ENCODE measurements around the gene GOLGB1. TPM values are rescaled to one million over a fixed set of nuclear protein-coding genes. Genes with fewer than 3 reads are reported as not detected.

The GOLGB1 gene
- total RNA-seq, 1 experiment from 2014 or later: 31.4 TPM

GRCh38 chr3:121696186-121696585, 53.4 kb downstream of the GOLGB1 start:
- Histone ChIP-seq H2BK15ac (ENCODE audit: low read depth, low read length) (no peak overlapping the region), H3K14ac (ENCODE audit: insufficient read depth, low read length) (no peak overlapping the region), H4K91ac (ENCODE audit: insufficient read length, low read depth, low read length) (no peak overlapping the region), H2BK5ac (ENCODE audit: insufficient read length, low read length) (no peak overlapping the region), H3K23me2 (ENCODE audit: insufficient read length, low read depth, low read length, poor library complexity, severe bottlenecking) (no peaks in the 10 kb centered on the region), H2AK5ac (ENCODE audit: insufficient read length, low read length) (no peak overlapping the region), H3K56ac (ENCODE audit: insufficient read length, low read depth, low read length) (no peak overlapping the region), H3K27me3 (ENCODE audit: insufficient read depth, low read length) (no peaks in the 10 kb centered on the region), H3K18ac (ENCODE audit: insufficient read length, low read depth, low read length) (no peak overlapping the region), H2AFZ (ENCODE audit: low read length) (no peak overlapping the region), H3K23ac (ENCODE audit: insufficient read length, low read depth, low read length) (no peak overlapping the region), H3K9me3 (ENCODE audit: control insufficient read depth, low read depth, low read length) (no peaks in the 10 kb centered on the region), H3T11ph (ENCODE audit: low read length) (no peak overlapping the region), H3K4ac (ENCODE audit: low read depth, low read length) (no peak overlapping the region), H2BK12ac (ENCODE audit: insufficient read length, low read depth, low read length) (no peak overlapping the region), H3K27ac (ENCODE audit: insufficient read length, low read depth, low read length) (no peak overlapping the region), H2BK20ac (ENCODE audit: low read depth, low read length, poor library complexity, severe bottlenecking) (no peak overlapping the region), H4K20me1 (ENCODE audit: control insufficient read depth, insufficient read depth, insufficient read length) (no peaks in the 10 kb centered on the region), H3K4me1 (ENCODE audit: insufficient read depth, low read length) (no peaks in the 10 kb centered on the region), H3K79me2 (ENCODE audit: insufficient read depth, low read length) (no peaks in the 10 kb centered on the region), H2BK120ac (ENCODE audit: low read depth, low read length, poor library complexity, severe bottlenecking) (no peak overlapping the region), H3K9ac (ENCODE audit: extremely low read depth, insufficient read length, low read length) (no peak overlapping the region), H3K4me2 (ENCODE audit: insufficient read depth, insufficient read length, low read length) (no peak overlapping the region), H4K5ac (ENCODE audit: insufficient read length, low read depth, low read length) (no peak overlapping the region), H4K8ac (replicated peaks; ENCODE audit: insufficient read length, low read depth, low read length) (no peak overlapping the region), H3K79me1 (ENCODE audit: insufficient read depth, low read depth, low read length, poor library complexity, severe bottlenecking) (no peaks in the 10 kb centered on the region)
- TF ChIP-seq CTCF (conservative IDR thresholded peaks at IDR 0.05): no peak
- Mint-ChIP-seq H3K4me1 (no peaks in the 10 kb centered on the region), H3K27me3 (ENCODE audit: low read depth) (no peaks in the 10 kb centered on the region), H3K36me3 (ENCODE audit: insufficient read depth in 1 of 3, low read depth in 3 of 3) (peaks cover 12 to 18% (median 15%) of the 10 kb centered on the region in 3 experiments; a peak in 6 of 7 replicates), H3K4me3 (no peak overlapping the region), H3K9me3 (no peaks in the 10 kb centered on the region), H3K27ac (no peak overlapping the region)
- no CpG with 5 or more reads among the region's 3 CpGs for WGBS (ENCODE audit: extremely low coverage, insufficient read length, low lambda C conversion rate)
- DNase-seq: no peak
